Measurements from ENCODE around the gene DDX6.
A peak's percentile ranks its signal among the peaks of the same experiment; 100 is the strongest.
"Not testable (repeated sequence)": the region's sequence is repeated elsewhere in the genome, so short reads cannot be mapped to it uniquely, and the experiment has no call there.

The DDX6 gene

DNA sequence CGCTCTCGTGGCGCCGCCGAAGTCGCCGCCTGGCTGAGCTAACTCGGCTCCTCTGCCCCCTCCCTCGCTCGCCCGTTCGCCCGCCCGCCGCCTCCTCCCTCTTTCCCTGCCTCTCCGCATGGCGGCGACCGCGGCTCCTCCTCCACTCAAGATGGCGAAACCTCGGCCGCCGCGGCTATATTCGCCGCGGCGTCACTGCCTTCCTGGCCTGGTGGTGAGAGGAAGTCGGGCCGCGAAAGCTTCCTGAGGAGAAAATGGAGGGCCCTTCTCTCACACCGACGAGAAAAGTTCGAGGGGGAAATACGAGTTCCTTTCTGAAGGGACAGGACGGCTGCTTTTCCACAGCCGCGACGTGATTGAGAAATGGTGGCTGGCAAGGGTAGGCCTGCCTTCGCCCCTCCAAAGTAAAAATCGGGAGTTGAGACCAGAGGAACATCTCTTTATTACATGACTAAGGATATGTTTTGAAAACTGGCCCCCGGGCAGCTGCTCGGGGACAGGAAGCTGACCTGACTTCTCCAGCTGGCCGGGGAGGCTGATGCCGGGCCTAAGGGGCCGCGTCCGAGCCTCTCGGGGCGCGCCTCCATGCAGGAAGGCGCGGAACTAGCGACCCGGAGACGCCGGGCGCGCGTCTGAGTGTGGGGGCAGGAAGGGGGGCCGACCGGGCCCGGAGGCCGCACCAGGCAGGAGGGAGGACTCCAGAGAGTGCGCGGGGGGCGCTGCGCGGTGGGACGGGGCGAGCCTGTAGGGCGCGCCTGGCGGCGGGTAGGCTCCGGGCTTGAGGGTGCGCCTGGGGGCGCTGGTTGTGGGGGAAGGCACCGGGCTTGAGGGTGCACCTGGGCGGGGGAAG lies at the start of gene DDX6:
DDX6 (minus strand) TSS at position 54 of the 850 bp plus-strand sequence. CDS start 4,913 bp downstream, outside the sequence.
- peak; percentile 66 for DNase-seq

- no peak for DNase-seq
Measured at GRCh38 chr11:118838905-118839553, 48.1 kb upstream of the DDX6 start.

DNA sequence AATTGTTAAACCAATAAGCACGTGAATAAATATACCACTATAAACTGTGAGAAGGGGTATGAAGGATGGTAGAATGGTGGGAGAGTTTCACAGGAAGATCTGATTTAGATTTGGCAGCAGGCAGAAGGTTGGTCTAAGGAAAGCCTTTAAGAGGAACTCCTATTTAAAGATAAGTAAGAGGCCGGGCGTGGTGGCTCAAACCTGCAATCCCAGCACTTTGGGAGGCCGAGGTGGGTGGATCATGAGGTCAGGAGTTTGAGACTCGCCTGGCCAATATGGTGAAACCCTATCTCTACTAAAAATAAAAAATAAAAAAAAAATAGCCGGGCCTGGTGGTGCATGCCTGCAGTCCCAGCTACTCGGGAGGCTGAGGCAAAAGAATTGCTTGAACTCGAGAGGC lies 46.9 kb upstream of the DDX6 start:
- no peak for DNase-seq

- DNase-seq: no peak
Measured at GRCh38 chr11:118834427-118835028, 43.6 kb upstream of the DDX6 start.

GRCh38 chr11:118827118-118827517 lies 36.2 kb upstream of the DDX6 start:
- DNase-seq: no peak

DNA sequence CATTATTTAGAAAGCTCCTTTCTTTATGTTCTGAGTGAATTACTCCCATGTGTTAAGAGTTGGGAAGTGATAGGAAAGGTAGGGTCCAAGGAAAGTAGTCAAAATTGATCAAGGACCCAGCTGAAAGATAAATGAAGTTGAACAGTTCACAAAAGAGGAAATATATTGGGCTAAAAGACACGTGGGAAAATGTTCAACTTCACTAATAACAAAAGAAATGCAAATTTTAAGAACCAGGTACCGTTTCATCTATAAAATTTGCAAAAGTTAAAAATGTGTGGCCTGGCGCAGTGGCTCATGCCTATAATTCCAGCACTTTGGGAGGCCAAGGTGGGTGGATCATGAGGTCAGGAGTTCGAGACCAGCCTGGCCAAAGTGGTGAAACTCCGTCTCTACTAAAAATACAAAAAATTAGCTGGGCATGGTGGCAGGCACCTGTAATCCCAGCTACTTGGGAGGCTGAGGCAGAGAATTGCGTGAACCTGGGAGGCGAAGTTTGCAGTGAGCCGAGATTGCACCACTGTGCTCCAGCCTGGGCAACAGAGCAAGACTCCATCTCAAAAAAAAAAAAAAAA lies 32.1 kb upstream of the DDX6 start:
- DNase-seq: not testable (repeated sequence)

GRCh38 chr11:118820412-118821357 lies 29.7 kb upstream of the DDX6 start:
- no peak for DNase-seq

GRCh38 chr11:118820025-118820379 lies 29.0 kb upstream of the DDX6 start:
- not testable (repeated sequence) for DNase-seq

- DNase-seq: no peak
Measured at GRCh38 chr11:118819334-118820024, 28.5 kb upstream of the DDX6 start.

GRCh38 chr11:118818130-118818529 lies 27.2 kb upstream of the DDX6 start:
- DNase-seq: no peak

DNA sequence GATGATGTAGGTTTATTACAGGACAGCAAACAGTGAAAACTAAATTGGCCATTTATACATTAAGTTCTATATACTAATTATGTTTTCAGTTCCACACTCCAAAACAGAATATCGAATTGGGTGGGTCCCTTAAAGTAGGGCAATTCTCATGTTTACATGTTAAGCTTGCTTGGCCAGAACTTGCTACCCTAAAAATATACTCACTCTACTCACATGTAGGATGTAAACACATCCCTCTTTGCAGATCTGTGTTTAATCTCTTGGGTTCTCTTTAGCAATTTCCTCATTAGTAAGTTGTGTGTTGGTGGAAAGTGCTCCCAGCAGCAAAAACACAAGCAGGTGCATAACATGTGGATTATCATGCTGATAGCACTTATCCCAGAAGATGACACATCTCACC lies 22.6 kb upstream of the DDX6 start:
- DNase-seq: no peak

GRCh38 chr11:118812485-118812884 lies 21.5 kb upstream of the DDX6 start:
- no peak for DNase-seq

DNA sequence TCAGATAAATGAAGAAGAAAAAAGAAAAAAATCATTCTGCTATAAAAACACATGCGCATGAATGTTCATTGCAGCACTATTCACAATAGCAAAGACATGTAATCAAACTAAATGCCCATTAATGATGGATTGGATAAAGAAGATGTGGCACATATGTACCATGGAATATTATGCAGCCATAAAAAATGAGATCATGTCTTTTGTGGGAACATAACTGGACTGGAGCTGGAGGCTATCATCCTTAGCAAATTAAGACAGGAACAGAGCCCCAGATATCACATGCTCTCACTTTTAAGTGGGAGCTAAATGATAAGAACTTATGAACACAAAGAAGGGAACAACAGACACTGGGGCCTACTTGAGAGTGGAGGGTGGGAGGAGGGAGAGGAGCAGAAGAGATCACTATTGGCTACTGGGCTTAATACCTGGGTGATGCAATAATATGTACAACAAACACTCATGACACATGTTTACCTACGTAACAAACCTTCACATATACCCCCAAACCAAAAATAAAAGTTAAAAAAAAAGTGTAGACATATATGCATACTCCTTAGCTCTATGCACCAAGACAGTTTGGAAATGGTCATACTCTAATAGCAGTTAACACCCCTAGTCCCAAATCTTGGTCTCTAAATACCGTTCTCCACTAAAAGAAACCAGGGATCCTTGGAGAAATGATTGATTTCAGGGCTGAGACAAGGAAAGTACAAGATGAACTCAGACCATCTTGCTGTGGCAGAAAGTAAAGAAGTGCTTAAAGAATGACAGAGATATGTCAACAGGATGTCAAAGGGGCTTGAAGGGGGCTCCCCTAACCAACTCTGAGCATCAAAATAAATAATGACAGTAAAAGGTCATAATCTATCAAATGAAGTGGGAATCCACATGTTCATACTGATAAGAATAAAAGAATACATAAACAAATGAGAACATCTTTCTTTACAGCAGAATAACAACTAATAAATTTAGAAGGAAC lies 17.1 kb upstream of the DDX6 start:
- DNase-seq: no peak

GRCh38 chr11:118806400-118806799 lies 15.4 kb upstream of the DDX6 start:
- no peak for DNase-seq

DNA sequence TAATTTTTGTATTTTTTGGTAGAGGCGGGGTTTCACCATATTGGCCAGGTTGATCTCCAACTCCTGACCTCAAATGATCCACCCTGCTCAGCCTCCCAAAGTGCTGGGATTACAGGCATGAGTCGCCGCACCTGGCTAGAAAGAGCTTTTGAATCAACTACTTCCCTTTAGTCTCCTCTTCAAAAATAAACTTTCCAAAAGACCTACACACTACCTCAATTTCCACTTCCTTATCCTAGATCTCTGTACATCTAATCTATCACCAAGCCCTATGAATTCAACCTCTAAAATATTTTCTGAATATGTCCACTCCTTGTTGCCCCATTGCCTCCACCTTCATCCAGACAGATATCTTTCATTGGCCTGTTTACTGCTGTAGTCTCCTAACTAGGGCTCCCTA lies 13.1 kb upstream of the DDX6 start:
- DNase-seq: no peak

- DNase-seq: no peak
Measured at GRCh38 chr11:118799372-118799771, 8.4 kb upstream of the DDX6 start.

- no peak for DNase-seq
Measured at GRCh38 chr11:118797510-118797909, 6.5 kb upstream of the DDX6 start.

DNA sequence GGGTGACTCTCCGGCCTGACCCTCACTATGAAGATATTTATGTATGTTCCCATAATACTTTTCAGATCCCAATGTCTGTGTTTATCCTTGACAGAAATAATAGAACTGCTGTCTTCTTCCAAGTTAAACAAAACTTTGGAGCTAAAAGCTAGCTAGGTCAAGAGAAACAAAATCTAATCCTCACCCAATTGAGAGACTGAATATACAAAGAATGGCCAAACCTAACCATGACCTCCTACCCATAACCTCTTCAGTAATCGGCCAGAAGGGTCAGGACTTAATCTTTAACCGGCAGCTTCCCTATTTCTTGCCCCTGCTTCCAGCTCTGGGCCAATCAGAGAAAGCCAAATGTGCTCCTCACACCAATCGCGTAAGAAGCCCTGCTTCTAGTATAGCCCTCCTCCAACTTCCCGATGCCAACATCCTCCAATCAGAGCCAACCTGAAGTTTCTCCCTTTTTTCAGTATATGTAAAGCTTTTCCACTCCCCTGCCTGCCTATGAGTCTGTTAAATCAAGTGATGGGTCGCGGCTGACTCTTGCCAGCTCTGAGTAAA lies 1.7 kb upstream of the DDX6 start:
- peak; percentile 31 for DNase-seq

DNA sequence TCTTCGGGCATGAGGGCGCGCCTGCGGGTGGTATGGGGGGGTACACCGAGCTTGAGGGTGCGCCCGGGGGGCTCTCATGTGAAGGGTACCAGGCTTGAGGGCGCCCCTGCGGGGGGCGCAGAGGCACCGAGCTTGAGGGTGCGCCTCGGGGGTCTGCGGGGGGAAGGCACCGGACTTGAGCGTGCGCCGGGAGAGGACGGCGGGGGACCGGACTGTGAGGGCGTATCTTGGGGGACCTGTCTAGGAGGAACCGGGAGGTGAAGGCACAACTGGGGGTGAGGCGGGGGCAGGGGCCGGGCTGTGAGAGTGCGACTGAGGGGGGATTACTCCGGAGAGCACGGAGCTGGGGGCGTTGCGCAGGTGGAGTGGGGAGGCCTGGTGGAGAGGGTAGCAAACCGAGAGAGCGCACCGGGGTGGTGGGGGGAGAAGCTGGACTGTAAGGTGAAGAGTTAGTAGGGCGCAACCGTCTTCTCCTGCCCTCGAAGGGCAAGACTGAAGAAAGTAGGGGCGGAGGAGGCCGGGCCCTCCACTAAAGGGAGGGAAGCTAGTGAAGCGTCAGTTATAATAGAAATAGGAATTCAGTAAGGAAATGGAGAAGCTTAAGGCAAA lies 1.1 kb upstream of the DDX6 start:
- no peak for DNase-seq
